OCI-LY3 (cell line): Measurements from ENCODE around the gene HCN2.

Experiments
- CTCF ChIP-seq: fragments of 200-600, 300-600 bp; sonication (generic); IDR thresholded peaks from 2 replicates; pipeline ENCODE4 v1.5.1; 2014; ENCODE audit warnings: antibody characterized with exemption, low read length, low read depth
- EZH2phosphoT487 ChIP-seq: fragments of 200-600 bp; shearing (Covaris generic); IDR thresholded peaks from 2 replicates; pipeline ENCODE4 v1.6.1; 2018; ENCODE audit warnings: antibody characterized with exemption, mixed run types, low read depth

GRCh38 chr19:585551-586110, 4.0 kb upstream of the HCN2 start:
- TF ChIP-seq EZH2phosphoT487, result no peak
- TF ChIP-seq CTCF, result no peak
